KMS-11 (cell line): ENCODE data around the gene TIPARP.

Experiments
- H2AFZ ChIP-seq: fragments of 200-600 bp; sonication (generic); 2 replicates; pipeline ENCODE4 v1.6.1; 2016; ENCODE audit warnings: antibody characterized with exemption, mixed run types, low read depth
- H3K27ac ChIP-seq: fragments of 200-600 bp; sonication (generic); 2 replicates; pipeline ENCODE4 v1.6.1; 2016; ENCODE audit warnings: mild to moderate bottlenecking, mixed run types
- H3K27me3 ChIP-seq: fragments of 200-600 bp; sonication (generic); 2 replicates; pipeline ENCODE4 v1.6.1; 2017; ENCODE audit warnings: mild to moderate bottlenecking, low read depth, mixed run types, moderate library complexity; ENCODE audit not compliant: insufficient read depth
- H3K36me3 ChIP-seq: fragments of 200-600 bp; sonication (generic); 2 replicates; pipeline ENCODE4 v1.6.1; 2017; ENCODE audit warnings: mild to moderate bottlenecking, mixed run types; ENCODE audit not compliant: insufficient read depth
- H3K4me1 ChIP-seq: fragments of 200-600 bp; sonication (generic); 2 replicates; pipeline ENCODE4 v1.6.1; 2016; ENCODE audit warnings: mild to moderate bottlenecking, low read depth, mixed run types; ENCODE audit not compliant: poor library complexity, severe bottlenecking
- H3K4me2 ChIP-seq: fragments of 200-600 bp; sonication (generic); 2 replicates; pipeline ENCODE4 v1.7.0; 2016; ENCODE audit warnings: mild to moderate bottlenecking, mixed run types
- H3K4me3 ChIP-seq: fragments of 200-600 bp; sonication (generic); IDR thresholded peaks from 2 replicates; pipeline ENCODE4 v1.6.1; 2017; ENCODE audit warnings: low read depth, low read length, mixed read lengths; ENCODE audit not compliant: insufficient read depth
- H3K79me2 ChIP-seq: fragments of 200-600 bp; sonication (generic); 2 replicates; pipeline ENCODE4 v1.6.1; 2016; ENCODE audit warnings: low read depth, mixed run types; ENCODE audit not compliant: insufficient read depth
- H3K9ac ChIP-seq: fragments of 200-600 bp; sonication (generic); 2 replicates; pipeline ENCODE4 v1.6.1; 2016; ENCODE audit warnings: mild to moderate bottlenecking, mixed run types
- H4K20me1 ChIP-seq: fragments of 200-600 bp; sonication (generic); 2 replicates; pipeline ENCODE4 v1.6.1; 2016; ENCODE audit warnings: mild to moderate bottlenecking, mixed run types; ENCODE audit not compliant: insufficient read depth
- CTCF ChIP-seq: fragments of 200-600 bp; sonication (generic); conservative IDR thresholded peaks from 2 replicates; pipeline ENCODE4 v1.6.1; 2017; ENCODE audit warnings: low read depth, mild to moderate bottlenecking, antibody characterized with exemption, low read length, moderate library complexity, mixed read lengths

TIPARP gene

GRCh38 chr3:156637480-156638022 lies 36.8 kb upstream of the TIPARP start:
- H3K4me2 ChIP-seq, result no peak overlapping the region
- no peaks in the 10 kb centered on the region for H3K27me3 ChIP-seq
- H3K36me3 ChIP-seq, result no peaks in the 10 kb centered on the region
- no peak overlapping the region for H2AFZ ChIP-seq
- H3K27ac ChIP-seq, result no peak overlapping the region
- no peak overlapping the region for H3K4me3 ChIP-seq
- H4K20me1 ChIP-seq, result no peaks in the 10 kb centered on the region
- H3K79me2 ChIP-seq, result no peaks in the 10 kb centered on the region
- H3K9ac ChIP-seq, result no peak overlapping the region
- no peak for TF ChIP-seq CTCF
- H3K4me1 ChIP-seq, result no peaks in the 10 kb centered on the region

GRCh38 chr3:156638271-156638670 lies 36.1 kb upstream of the TIPARP start:
- Histone ChIP-seq H3K36me3 (no peaks in the 10 kb centered on the region), H3K4me1 (no peaks in the 10 kb centered on the region), H3K27ac (no peak overlapping the region), H3K79me2 (no peaks in the 10 kb centered on the region), H3K27me3 (no peaks in the 10 kb centered on the region), H3K9ac (no peak overlapping the region), H4K20me1 (no peaks in the 10 kb centered on the region), H3K4me3 (no peak overlapping the region), H2AFZ (no peak overlapping the region), H3K4me2 (no peak overlapping the region)
- TF ChIP-seq CTCF, result no peak

GRCh38 chr3:156639414-156640023 lies 34.9 kb upstream of the TIPARP start:
- no peak overlapping the region for H3K4me3 ChIP-seq
- no peak overlapping the region for H3K4me2 ChIP-seq
- H3K9ac ChIP-seq, result no peak overlapping the region
- no peaks in the 10 kb centered on the region for H3K36me3 ChIP-seq
- H3K27me3 ChIP-seq, result no peaks in the 10 kb centered on the region
- TF ChIP-seq CTCF, result no peak
- H3K79me2 ChIP-seq, result no peaks in the 10 kb centered on the region
- H4K20me1 ChIP-seq, result no peaks in the 10 kb centered on the region
- no peak overlapping the region for H2AFZ ChIP-seq
- no peak overlapping the region for H3K27ac ChIP-seq
- H3K4me1 ChIP-seq, result no peaks in the 10 kb centered on the region

GRCh38 chr3:156641618-156641975 lies 32.8 kb upstream of the TIPARP start:
- Histone ChIP-seq H2AFZ (no peak overlapping the region), H3K9ac (no peak overlapping the region), H3K4me2 (no peak overlapping the region), H4K20me1 (no peaks in the 10 kb centered on the region), H3K27me3 (no peaks in the 10 kb centered on the region), H3K4me1 (no peaks in the 10 kb centered on the region), H3K79me2 (no peaks in the 10 kb centered on the region), H3K36me3 (no peaks in the 10 kb centered on the region), H3K27ac (no peak overlapping the region), H3K4me3 (no peak overlapping the region)
- TF ChIP-seq CTCF, result no peak
